Adipose tissue (tissue), 3 donors: ENCODE results near the gene PAX8. TPM values are rescaled to one million over a fixed set of nuclear protein-coding genes. Genes with fewer than 3 reads are reported as not detected.
"Not testable (repeated sequence)": the region's sequence is repeated elsewhere in the genome, so short reads cannot be mapped to it uniquely, and the experiment has no call there.

Experiments used
- H3K27ac ChIP-seq: one replicate; pipeline ENCODE4 v1.5.1; 2013; ENCODE audit warnings: low read depth, low read length
- WGBS, 3 donors: extraction: QIAGEN DNeasy Blood & Tissue Kit; methylation state at CpG; one replicate each; pipeline ENCODE4 v1.1.7; 2013; 5-methylcytosine and 5-hydroxymethylcytosine counted together
- polyA plus RNA-seq, 3 donors: library from polyadenylated mRNA; stranded (reverse); fragments of 200-250 nt; gene quantifications; one replicate each; pipeline ENCODE4 v1.2.3, GENCODE V29; 2013
- donor health status: healthy with polysubstance abuse.
- donor health status: Bipolar disorder and iron deficiency.
- donor health status: healthy.

PAX8 gene
- 10 to 100 TPM in 1 of 3 donors, under 1 TPM in 2; 0.07 to 19.0 (median 0.22) TPM for polyA plus RNA-seq

GRCh38 chr2:113278742-113279139, at the start of gene PAX8:
Gene PAX8, minus strand, starts transcription at chr2:113278921. Its CDS starts 527 bp downstream, at chr2:113278394.
- WGBS, 3 donors: 74 to 81% (median 78%) methylated on average over 18 of the region's 18 CpGs
- no peak within 1 kb of the TSS for H3K27ac ChIP-seq

- no peak overlapping the region for H3K27ac ChIP-seq
- 59 to 94% (median 91%) methylated on average over 3 of the region's 3 CpGs for WGBS, 3 donors
These were observed 49.3 kb upstream of the PAX8 start for GRCh38 chr2:113328043-113328442.

GRCh38 chr2:113325161-113325731, 46.5 kb upstream of the PAX8 start:
- H3K27ac ChIP-seq: not testable (repeated sequence)
- WGBS, 3 donors: 12 to 17% (median 13%) methylated on average over 13 to 14 of the region's 14 CpGs

- H3K27ac ChIP-seq: no peak overlapping the region
- WGBS, 3 donors: 1% methylated on average over 26 to 27 of the region's 27 CpGs
These were observed 46.0 kb upstream of the PAX8 start for GRCh38 chr2:113324684-113325160.

GRCh38 chr2:113323129-113323528, 44.4 kb upstream of the PAX8 start:
- WGBS, 3 donors: 61 to 67% (median 66%) methylated on average over 3 to 5 of the region's 5 CpGs
- not testable (repeated sequence) for H3K27ac ChIP-seq

GRCh38 chr2:113320106-113320505, 41.4 kb upstream of the PAX8 start:
- 76 to 86% (median 77%) methylated on average over 7 of the region's 7 CpGs for WGBS, 3 donors
- not testable (repeated sequence) for H3K27ac ChIP-seq

GRCh38 chr2:113318941-113319340, 40.2 kb upstream of the PAX8 start:
- 89 to 93% (median 90%) methylated on average over 3 of the region's 3 CpGs for WGBS, 3 donors
- not testable (repeated sequence) for H3K27ac ChIP-seq

GRCh38 chr2:113316085-113316484, 37.4 kb upstream of the PAX8 start:
- no peak overlapping the region for H3K27ac ChIP-seq
- 62 to 79% (median 75%) methylated on average over 2 of the region's 2 CpGs for WGBS, 3 donors

- not testable (repeated sequence) for H3K27ac ChIP-seq
These were observed 35.9 kb upstream of the PAX8 start for GRCh38 chr2:113314663-113315062.

GRCh38 chr2:113314176-113314575, 35.5 kb upstream of the PAX8 start:
- WGBS, 3 donors: 71 to 90% (median 78%) methylated on average over 3 of the region's 3 CpGs
- not testable (repeated sequence) for H3K27ac ChIP-seq

GRCh38 chr2:113311781-113312180, 33.1 kb upstream of the PAX8 start:
- WGBS, 3 donors: 78 to 95% (median 88%) methylated on average over 1 of the region's 1 CpG
- not testable (repeated sequence) for H3K27ac ChIP-seq

GRCh38 chr2:113311191-113311590, 32.5 kb upstream of the PAX8 start:
- H3K27ac ChIP-seq: not testable (repeated sequence)
- 70 to 80% (median 78%) methylated on average over 3 of the region's 3 CpGs for WGBS, 3 donors

- 89 to 91% (median 89%) methylated on average over 6 of the region's 6 CpGs for WGBS, 3 donors
- H3K27ac ChIP-seq: no peak overlapping the region
These were observed 31.1 kb upstream of the PAX8 start for GRCh38 chr2:113309655-113310387.

GRCh38 chr2:113308784-113309183, 30.1 kb upstream of the PAX8 start:
- H3K27ac ChIP-seq: not testable (repeated sequence)

GRCh38 chr2:113306207-113306606, 27.5 kb upstream of the PAX8 start:
- WGBS, 3 donors: 67 to 78% (median 75%) methylated on average over 2 to 4 of the region's 4 CpGs
- not testable (repeated sequence) for H3K27ac ChIP-seq

GRCh38 chr2:113305749-113306148, 27.0 kb upstream of the PAX8 start:
- H3K27ac ChIP-seq: not testable (repeated sequence)
- 35 to 46% (median 41%) methylated on average over 12 to 15 of the region's 15 CpGs for WGBS, 3 donors

- 88 to 96% (median 96%) methylated on average over 6 of the region's 6 CpGs for WGBS, 3 donors
- no peak overlapping the region for H3K27ac ChIP-seq
These were observed 26.4 kb upstream of the PAX8 start for GRCh38 chr2:113305146-113305545.

GRCh38 chr2:113304702-113305101, 26.0 kb upstream of the PAX8 start:
- 84 to 94% (median 90%) methylated on average over 6 of the region's 6 CpGs for WGBS, 3 donors
- H3K27ac ChIP-seq: no peak overlapping the region

- 73 to 84% (median 80%) methylated on average over 9 of the region's 9 CpGs for WGBS, 3 donors
- not testable (repeated sequence) for H3K27ac ChIP-seq
These were observed 23.7 kb upstream of the PAX8 start for GRCh38 chr2:113302216-113302980.
